Jurkat, Clone E6-1 (cell line): Measurements from ENCODE around the gene TGFBR1.

ENCODE experiments used
- DNase-seq: peaks from one replicate; pipeline ENCODE4 v3.0.0-alpha.2; 2011; ENCODE audit warnings: low read depth, low spot score
- H3K4me3 ChIP-seq: 2 replicates; pipeline ENCODE4 v1.5.1; 2011; ENCODE audit warnings: mild to moderate bottlenecking, low read length, control low read depth, moderate library complexity

The TGFBR1 gene

GRCh38 chr9:99126312-99126711 is 21.4 kb downstream of the TGFBR1 start:
- no peak overlapping the region for H3K4me3 ChIP-seq
- no peak for DNase-seq

DNA sequence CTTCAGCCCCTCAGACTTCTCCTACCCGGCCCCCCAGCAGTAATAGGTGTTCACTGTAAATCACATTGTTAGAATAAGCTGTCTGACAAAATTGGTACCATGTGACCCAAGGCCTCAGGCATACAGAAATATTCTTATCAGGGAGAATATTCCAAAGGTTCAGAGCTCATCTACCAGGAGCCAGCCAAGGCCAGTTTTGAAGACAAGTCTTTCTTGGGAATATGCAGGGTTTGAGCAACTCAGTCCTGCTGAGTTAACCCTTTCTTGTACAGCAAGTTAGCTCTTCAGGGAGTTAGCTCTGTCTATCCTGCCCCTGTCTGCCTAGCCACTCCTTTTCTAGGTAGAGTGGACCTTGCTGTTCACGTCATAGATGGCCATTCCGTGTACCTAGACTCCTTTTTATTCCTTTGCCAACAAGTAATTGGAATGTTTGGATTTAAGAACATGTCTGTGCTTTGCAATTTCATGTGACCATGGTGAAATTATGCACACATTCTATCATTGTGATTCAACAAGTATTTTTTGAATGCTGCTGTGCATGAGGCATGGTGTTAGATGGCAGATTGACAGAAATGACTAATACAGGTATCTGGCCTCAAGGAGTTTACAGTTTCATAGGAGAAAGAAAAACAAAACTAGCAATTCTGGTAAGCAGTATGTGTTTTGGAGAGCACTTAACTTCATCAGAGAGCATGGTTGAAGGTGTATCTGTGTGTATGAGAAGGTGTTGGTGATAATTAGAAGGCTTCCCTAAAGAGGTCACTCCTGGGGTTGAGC is 22.6 kb downstream of the TGFBR1 start:
- no peak for DNase-seq
- no peak overlapping the region for H3K4me3 ChIP-seq

DNA sequence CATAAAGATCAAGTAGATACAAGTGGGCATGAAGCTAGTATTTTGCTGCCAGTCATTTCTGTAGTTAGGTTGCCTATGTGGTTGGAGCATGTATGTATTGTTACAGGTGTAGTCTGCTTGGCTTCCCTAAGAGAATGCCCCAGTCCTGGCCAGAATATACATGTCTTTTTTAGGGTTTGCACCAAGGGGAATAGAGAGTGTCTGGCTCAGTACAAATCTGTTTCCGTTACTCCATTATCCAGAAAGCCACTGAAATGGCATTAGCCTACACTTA is 23.2 kb downstream of the TGFBR1 start:
- no peak for DNase-seq
- H3K4me3 ChIP-seq = no peak overlapping the region

DNA sequence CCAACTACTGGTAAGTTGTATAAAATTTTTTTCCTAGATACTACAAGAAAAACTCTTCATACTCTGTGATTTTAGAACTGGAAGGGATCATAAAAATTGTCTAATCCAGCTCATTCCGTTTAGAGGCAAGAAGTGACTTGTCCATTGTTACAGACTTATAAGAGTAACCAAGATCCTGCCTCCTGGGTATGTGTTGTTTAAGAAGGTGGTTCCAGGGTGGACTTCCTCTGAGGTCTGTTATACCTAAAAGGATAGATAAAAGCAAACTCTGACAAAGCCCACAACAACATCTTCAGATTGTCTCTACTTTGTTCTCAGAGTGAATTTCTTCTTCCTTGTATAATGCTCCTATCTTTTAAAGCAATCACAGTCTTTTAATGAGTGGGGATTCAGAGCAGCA is 24.2 kb downstream of the TGFBR1 start:
- H3K4me3 ChIP-seq = no peak overlapping the region
- peak; percentile 52 for DNase-seq

GRCh38 chr9:99130069-99130468 is 25.2 kb downstream of the TGFBR1 start:
- DNase-seq = peak; percentile 57
- H3K4me3 ChIP-seq = no peak overlapping the region

DNA sequence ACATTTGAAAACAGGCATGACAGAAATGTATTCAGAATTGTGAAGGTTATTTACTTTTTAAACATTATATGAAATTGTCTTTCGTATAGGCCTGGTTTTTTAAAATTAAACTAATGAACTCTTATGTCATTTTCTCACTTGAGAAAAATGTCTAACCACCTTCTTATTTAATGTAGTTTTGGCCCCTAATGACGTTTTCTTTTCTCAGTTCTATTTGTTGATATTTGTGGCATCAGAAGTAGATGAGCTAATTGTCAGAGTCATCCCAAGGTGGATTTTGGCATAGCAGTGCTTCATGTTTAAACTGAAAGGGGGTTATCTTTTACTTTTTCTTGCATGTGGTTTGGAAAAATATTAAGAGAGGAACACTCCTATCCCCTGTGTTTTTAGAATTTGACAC is 28.2 kb downstream of the TGFBR1 start:
- DNase-seq = no peak
- H3K4me3 ChIP-seq = no peak overlapping the region

GRCh38 chr9:99134893-99135341 is 30.0 kb downstream of the TGFBR1 start:
- peak; percentile 82 for DNase-seq

DNA sequence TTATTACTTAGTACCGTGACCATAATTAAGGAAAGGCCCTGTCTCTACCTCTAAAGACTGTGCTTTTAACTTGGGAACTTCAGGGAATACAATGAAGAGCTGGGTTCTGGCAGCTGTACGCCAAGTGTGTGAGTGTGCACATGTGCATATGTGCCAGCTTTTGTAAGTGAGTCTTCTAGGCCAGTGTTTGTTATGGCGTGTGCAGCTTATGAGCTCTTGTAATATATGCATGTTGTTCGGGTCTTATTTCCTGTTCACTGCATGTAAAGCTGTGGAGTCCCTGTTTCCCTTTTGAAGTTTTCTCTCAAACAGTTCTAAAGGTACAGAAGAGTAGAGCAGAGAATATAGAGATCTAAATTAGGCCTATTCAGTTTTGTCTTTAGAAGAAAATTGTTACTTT is 30.5 kb downstream of the TGFBR1 start:
- H3K4me3 ChIP-seq = peak overlapping the region; percentile 17; the same call in 1 of the 2 replicates
- DNase-seq = peak; percentile 80

More at GRCh38 chr9:99134893-99135341, 30.0 kb downstream of the TGFBR1 start:
- peak overlapping the region; percentile 17; the same call in 1 of the 2 replicates for H3K4me3 ChIP-seq

DNA sequence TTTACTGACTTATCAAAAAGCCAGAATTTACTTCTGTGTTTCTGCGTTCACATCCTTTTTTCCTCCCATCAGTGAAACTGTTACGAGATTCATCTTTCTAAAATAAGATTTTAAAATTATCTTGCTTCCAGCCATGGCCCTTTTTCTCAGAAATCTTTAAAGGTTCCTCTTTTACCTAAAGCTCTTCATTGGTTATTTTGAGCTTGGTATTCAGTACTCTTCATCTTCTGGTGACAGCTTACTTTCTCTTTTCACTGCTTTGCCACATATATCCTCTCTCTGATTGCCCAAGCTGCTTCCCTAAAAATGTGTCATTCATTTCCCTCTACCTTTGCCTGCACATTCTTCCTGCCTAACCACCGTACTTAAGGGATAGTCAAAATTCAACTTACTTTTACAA is 32.3 kb downstream of the TGFBR1 start:
- no peak for DNase-seq
- no peak overlapping the region for H3K4me3 ChIP-seq

DNA sequence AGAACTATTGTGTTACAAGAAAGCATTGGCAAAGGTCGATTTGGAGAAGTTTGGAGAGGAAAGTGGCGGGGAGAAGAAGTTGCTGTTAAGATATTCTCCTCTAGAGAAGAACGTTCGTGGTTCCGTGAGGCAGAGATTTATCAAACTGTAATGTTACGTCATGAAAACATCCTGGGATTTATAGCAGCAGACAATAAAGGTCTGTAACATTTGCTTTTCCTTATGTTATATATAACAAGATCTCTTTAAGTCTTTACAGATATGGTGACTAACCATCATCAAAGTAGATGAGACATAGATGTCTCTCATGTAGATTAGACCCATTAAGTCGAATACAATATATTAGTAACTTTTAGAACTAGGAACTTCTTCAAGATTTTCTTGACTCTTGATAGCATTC is 33.0 kb downstream of the TGFBR1 start:
- no peak for DNase-seq
- H3K4me3 ChIP-seq = no peak overlapping the region

- no peak for DNase-seq
- no peak overlapping the region for H3K4me3 ChIP-seq
These were observed 33.7 kb downstream of the TGFBR1 start for GRCh38 chr9:99138424-99139284.

DNA sequence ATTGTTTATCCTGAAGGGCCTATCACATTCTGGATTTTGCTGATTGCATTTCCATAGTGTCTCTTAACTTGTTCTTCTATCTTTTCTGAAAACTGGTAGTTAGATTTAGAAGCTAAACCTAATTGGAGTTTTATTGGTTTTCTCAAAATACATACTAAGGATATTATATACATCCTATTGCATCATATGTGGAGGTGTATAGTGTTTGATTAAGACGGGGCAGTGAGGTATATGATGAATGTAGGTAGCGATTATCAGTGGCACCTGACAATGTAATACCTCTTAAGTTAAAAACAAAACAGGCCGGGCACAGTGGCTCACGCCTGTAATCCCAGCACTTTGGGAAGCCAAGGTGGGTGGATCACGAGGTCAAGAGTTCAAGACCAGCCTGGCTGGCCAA is 35.0 kb downstream of the TGFBR1 start:
- DNase-seq = no peak
- H3K4me3 ChIP-seq = no peak overlapping the region

- peak; percentile 49 for DNase-seq
- no peak overlapping the region for H3K4me3 ChIP-seq
These were observed 35.9 kb downstream of the TGFBR1 start for GRCh38 chr9:99140685-99141314.

DNA sequence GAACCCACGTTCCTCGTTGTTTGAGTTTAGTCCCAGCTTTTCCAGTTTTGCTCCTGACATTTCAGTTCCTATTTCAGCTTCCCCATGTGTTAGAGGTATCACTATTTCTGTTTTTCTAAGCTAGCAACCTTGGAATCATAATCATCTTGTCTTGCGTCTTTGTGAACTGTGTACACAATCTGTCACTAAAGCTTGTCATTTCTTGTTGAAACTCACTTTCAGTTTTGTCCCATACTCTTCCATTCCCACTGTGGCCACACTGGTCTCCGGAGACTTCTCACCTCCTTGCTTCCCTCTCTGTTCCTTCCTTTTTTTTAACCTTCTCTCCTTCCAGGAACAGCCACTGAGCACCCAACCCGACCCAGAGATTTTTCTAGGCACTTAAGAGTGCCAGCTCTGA is 36.9 kb downstream of the TGFBR1 start:
- DNase-seq = no peak
- no peak overlapping the region for H3K4me3 ChIP-seq

GRCh38 chr9:99142275-99142674 is 37.4 kb downstream of the TGFBR1 start:
- no peak overlapping the region for H3K4me3 ChIP-seq
- no peak for DNase-seq

GRCh38 chr9:99143655-99144054 is 38.7 kb downstream of the TGFBR1 start:
- no peak for DNase-seq
- no peak overlapping the region for H3K4me3 ChIP-seq

DNA sequence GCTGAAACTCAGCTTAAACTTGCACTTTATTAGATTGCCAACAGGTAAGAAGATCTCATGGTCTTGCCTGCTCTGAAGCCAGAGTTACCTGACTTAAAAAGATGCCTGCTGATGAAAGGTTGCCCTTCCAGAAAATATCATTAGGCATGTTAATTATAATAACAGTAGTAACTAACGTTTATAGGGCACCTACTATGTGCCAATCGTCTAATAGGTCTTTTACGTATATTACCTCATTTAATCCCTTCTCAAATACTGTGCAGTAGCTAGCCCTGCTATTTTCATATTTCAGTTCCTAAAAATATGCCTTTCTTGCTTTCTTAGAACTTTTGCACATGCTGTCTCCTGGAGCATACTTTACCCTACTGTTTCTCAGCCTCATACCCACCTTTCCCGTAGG is 40.1 kb downstream of the TGFBR1 start:
- H3K4me3 ChIP-seq = no peak overlapping the region
- no peak for DNase-seq

- no peak overlapping the region for H3K4me3 ChIP-seq
- no peak for DNase-seq
These were observed 41.7 kb downstream of the TGFBR1 start for GRCh38 chr9:99146574-99146973.

GRCh38 chr9:99147177-99147576 is 42.3 kb downstream of the TGFBR1 start:
- no peak for DNase-seq
- no peak overlapping the region for H3K4me3 ChIP-seq
